ENCODE results near the gene NUBP1.

Gene NUBP1

GRCh38 chr16:10743227-10743609 lies 424 bp upstream of the NUBP1 start:
- no CpG with 5 or more reads among the region's 5 CpGs for WGBS (ENCODE audit: extremely low coverage, insufficient coverage, low lambda C conversion rate)
- no peak overlapping the region for H2AK5ac ChIP-seq (ENCODE audit: low read length)
- H3K79me1 ChIP-seq (ENCODE audit: low read length), result no peaks in the 10 kb centered on the region
- H3K56ac ChIP-seq (ENCODE audit: low read length), result peak overlapping the region; percentile 99
- no peak for DNase-seq
- no peak overlapping the region for H3K27ac ChIP-seq (ENCODE audit: low read depth, low read length)
- peak overlapping the region; percentile 90 for H3K9ac ChIP-seq (ENCODE audit: low read length)
- no peak overlapping the region for H2BK15ac ChIP-seq (replicated peaks; ENCODE audit: low read depth)
- peak overlapping the region; percentile 2 for H3K4me2 ChIP-seq (ENCODE audit: low read length)
- H2BK5ac ChIP-seq (ENCODE audit: low read length), result no peak overlapping the region
- H3K4me3 ChIP-seq (ENCODE audit: low read length), result no peak overlapping the region
- H2BK120ac ChIP-seq (ENCODE audit: low read depth, low read length), result no peak overlapping the region
- H4K8ac ChIP-seq (ENCODE audit: low read depth, low read length), result no peak overlapping the region
- no peak overlapping the region for H3K18ac ChIP-seq (ENCODE audit: low read length)
- peak overlapping the region; percentile 52 for H4K5ac ChIP-seq (ENCODE audit: low read length)
- no peaks in the 10 kb centered on the region for H3K79me2 ChIP-seq (ENCODE audit: control insufficient read depth, insufficient read depth, low read length)
- H3K4me1 ChIP-seq (ENCODE audit: control insufficient read depth, low read depth, low read length), result peaks cover 2% of the 10 kb centered on the region
- H3K27me3 ChIP-seq (ENCODE audit: insufficient read depth, low read length, poor library complexity), result no peaks in the 10 kb centered on the region
- H3K4ac ChIP-seq (ENCODE audit: low read depth, low read length), result no peak overlapping the region
- H3K36me3 ChIP-seq (ENCODE audit: control insufficient read depth, insufficient read depth, low read length), result no peaks in the 10 kb centered on the region
- H3K23ac ChIP-seq (ENCODE audit: low read length), result no peak overlapping the region

- no CpG with 5 or more reads among the region's 17 CpGs for WGBS (ENCODE audit: extremely low coverage, insufficient coverage, low lambda C conversion rate)
- Histone ChIP-seq H3K27me3 (ENCODE audit: insufficient read depth, low read length, poor library complexity) (no peaks in the 10 kb centered on the region), H3K27ac (ENCODE audit: low read depth, low read length) (peak overlapping the region; percentile 27), H3K4me1 (ENCODE audit: control insufficient read depth, low read depth, low read length) (peaks cover 2% of the 10 kb centered on the region), H3K9ac (ENCODE audit: low read length) (peak overlapping the region; percentile 82), H2BK5ac (ENCODE audit: low read length) (peak overlapping the region; percentile 25), H2AK5ac (ENCODE audit: low read length) (no peak overlapping the region), H2BK15ac (replicated peaks; ENCODE audit: low read depth) (no peak overlapping the region), H3K4ac (ENCODE audit: low read depth, low read length) (no peak overlapping the region), H3K79me1 (ENCODE audit: low read length) (no peaks in the 10 kb centered on the region), H3K23ac (ENCODE audit: low read length) (no peak overlapping the region), H4K8ac (ENCODE audit: low read depth, low read length) (no peak overlapping the region), H3K36me3 (ENCODE audit: control insufficient read depth, insufficient read depth, low read length) (no peaks in the 10 kb centered on the region), H3K79me2 (ENCODE audit: control insufficient read depth, insufficient read depth, low read length) (no peaks in the 10 kb centered on the region), H3K4me2 (ENCODE audit: low read length) (peak overlapping the region; percentile 83), H3K18ac (ENCODE audit: low read length) (no peak overlapping the region), H4K5ac (ENCODE audit: low read length) (no peak overlapping the region), H3K56ac (ENCODE audit: low read length) (peak overlapping the region; percentile 90), H3K4me3 (ENCODE audit: low read length) (peak overlapping the region; percentile 43), H2BK120ac (ENCODE audit: low read depth, low read length) (no peak overlapping the region)
- no peak for DNase-seq
Observed at GRCh38 chr16:10744370-10745030, 858 bp downstream of the NUBP1 start.

GRCh38 chr16:10745841-10746240 lies 2.2 kb downstream of the NUBP1 start:
- Histone ChIP-seq H2AK5ac (ENCODE audit: low read length) (no peak overlapping the region), H3K36me3 (ENCODE audit: control insufficient read depth, insufficient read depth, low read length) (no peaks in the 10 kb centered on the region), H3K27ac (ENCODE audit: low read depth, low read length) (no peak overlapping the region), H3K9ac (ENCODE audit: low read length) (no peak overlapping the region), H4K8ac (ENCODE audit: low read depth, low read length) (no peak overlapping the region), H2BK120ac (ENCODE audit: low read depth, low read length) (no peak overlapping the region), H3K56ac (ENCODE audit: low read length) (no peak overlapping the region), H3K4me2 (ENCODE audit: low read length) (no peak overlapping the region), H3K23ac (ENCODE audit: low read length) (no peak overlapping the region), H2BK5ac (ENCODE audit: low read length) (no peak overlapping the region), H3K79me2 (ENCODE audit: control insufficient read depth, insufficient read depth, low read length) (no peaks in the 10 kb centered on the region), H3K4me3 (ENCODE audit: low read length) (no peak overlapping the region), H2BK15ac (replicated peaks; ENCODE audit: low read depth) (no peak overlapping the region), H3K4ac (ENCODE audit: low read depth, low read length) (no peak overlapping the region), H3K27me3 (ENCODE audit: insufficient read depth, low read length, poor library complexity) (no peaks in the 10 kb centered on the region), H3K18ac (ENCODE audit: low read length) (no peak overlapping the region), H3K4me1 (ENCODE audit: control insufficient read depth, low read depth, low read length) (peaks cover 2% of the 10 kb centered on the region), H4K5ac (ENCODE audit: low read length) (no peak overlapping the region), H3K79me1 (ENCODE audit: low read length) (no peaks in the 10 kb centered on the region)
- no CpG with 5 or more reads among the region's 2 CpGs for WGBS (ENCODE audit: extremely low coverage, insufficient coverage, low lambda C conversion rate)
- DNase-seq, result no peak

GRCh38 chr16:10750793-10751192 lies 7.2 kb downstream of the NUBP1 start:
- DNase-seq, result no peak
- Histone ChIP-seq H3K56ac (ENCODE audit: low read length) (no peak overlapping the region), H3K23ac (ENCODE audit: low read length) (no peak overlapping the region), H3K27ac (ENCODE audit: low read depth, low read length) (no peak overlapping the region), H3K18ac (ENCODE audit: low read length) (no peak overlapping the region), H3K4me1 (ENCODE audit: control insufficient read depth, low read depth, low read length) (no peaks in the 10 kb centered on the region), H2BK120ac (ENCODE audit: low read depth, low read length) (no peak overlapping the region), H3K9ac (ENCODE audit: low read length) (no peak overlapping the region), H2AK5ac (ENCODE audit: low read length) (no peak overlapping the region), H3K36me3 (ENCODE audit: control insufficient read depth, insufficient read depth, low read length) (no peaks in the 10 kb centered on the region), H3K79me2 (ENCODE audit: control insufficient read depth, insufficient read depth, low read length) (no peaks in the 10 kb centered on the region), H2BK15ac (replicated peaks; ENCODE audit: low read depth) (no peak overlapping the region), H4K8ac (ENCODE audit: low read depth, low read length) (no peak overlapping the region), H3K79me1 (ENCODE audit: low read length) (no peaks in the 10 kb centered on the region), H4K5ac (ENCODE audit: low read length) (no peak overlapping the region), H3K4me2 (ENCODE audit: low read length) (no peak overlapping the region), H3K4me3 (ENCODE audit: low read length) (no peak overlapping the region), H3K4ac (ENCODE audit: low read depth, low read length) (no peak overlapping the region), H3K27me3 (ENCODE audit: insufficient read depth, low read length, poor library complexity) (no peaks in the 10 kb centered on the region), H2BK5ac (ENCODE audit: low read length) (no peak overlapping the region)
- WGBS (ENCODE audit: extremely low coverage, insufficient coverage, low lambda C conversion rate), result no CpG with 5 or more reads among the region's 11 CpGs

- peak; percentile 34 for DNase-seq
- no peak overlapping the region for H4K5ac ChIP-seq (ENCODE audit: low read length)
- H2BK5ac ChIP-seq (ENCODE audit: low read length), result no peak overlapping the region
- no peak overlapping the region for H3K4me3 ChIP-seq (ENCODE audit: low read length)
- H3K18ac ChIP-seq (ENCODE audit: low read length), result no peak overlapping the region
- no peaks in the 10 kb centered on the region for H3K79me2 ChIP-seq (ENCODE audit: control insufficient read depth, insufficient read depth, low read length)
- no peaks in the 10 kb centered on the region for H3K36me3 ChIP-seq (ENCODE audit: control insufficient read depth, insufficient read depth, low read length)
- H2AK5ac ChIP-seq (ENCODE audit: low read length), result no peak overlapping the region
- H3K27ac ChIP-seq (ENCODE audit: low read depth, low read length), result no peak overlapping the region
- no peaks in the 10 kb centered on the region for H3K79me1 ChIP-seq (ENCODE audit: low read length)
- H3K56ac ChIP-seq (ENCODE audit: low read length), result no peak overlapping the region
- no peak overlapping the region for H4K8ac ChIP-seq (ENCODE audit: low read depth, low read length)
- no peaks in the 10 kb centered on the region for H3K27me3 ChIP-seq (ENCODE audit: insufficient read depth, low read length, poor library complexity)
- no peaks in the 10 kb centered on the region for H3K4me1 ChIP-seq (ENCODE audit: control insufficient read depth, low read depth, low read length)
- H3K4ac ChIP-seq (ENCODE audit: low read depth, low read length), result no peak overlapping the region
- no peak overlapping the region for H3K9ac ChIP-seq (ENCODE audit: low read length)
- H3K23ac ChIP-seq (ENCODE audit: low read length), result no peak overlapping the region
- WGBS (ENCODE audit: extremely low coverage, insufficient coverage, low lambda C conversion rate), result no CpG with 5 or more reads among the region's 13 CpGs
- H2BK120ac ChIP-seq (ENCODE audit: low read depth, low read length), result no peak overlapping the region
- no peak overlapping the region for H3K4me2 ChIP-seq (ENCODE audit: low read length)
- H2BK15ac ChIP-seq (replicated peaks; ENCODE audit: low read depth), result no peak overlapping the region
Observed at GRCh38 chr16:10751291-10751697, 7.7 kb downstream of the NUBP1 start.

Measured in mesendoderm (in vitro differentiated cells).